ENCODE data around the gene DAPP1.
"Not testable (repeated sequence)": the region's sequence is repeated elsewhere in the genome, so short reads cannot be mapped to it uniquely, and the experiment has no call there.

The DAPP1 gene

GRCh38 chr4:99816545-99817308 is at the start of gene DAPP1:
TSS of gene DAPP1 (plus strand) at chr4:99816827. CDS start at chr4:99816914, 87 bp downstream.
- peak; percentile 59 for DNase-seq (ENCODE audit: low spot score)

- not testable (repeated sequence) for DNase-seq (ENCODE audit: low spot score)
Measured at GRCh38 chr4:99770842-99771241, 45.8 kb upstream of the DAPP1 start.

GRCh38 chr4:99783940-99784339 is 32.7 kb upstream of the DAPP1 start:
- DNase-seq (ENCODE audit: low spot score) = no peak

- DNase-seq (ENCODE audit: low spot score) = no peak
Measured at GRCh38 chr4:99784842-99785241, 31.8 kb upstream of the DAPP1 start.

GRCh38 chr4:99790796-99791617 is 25.6 kb upstream of the DAPP1 start:
- no peak for DNase-seq (ENCODE audit: low spot score)

GRCh38 chr4:99800332-99801004 is 16.2 kb upstream of the DAPP1 start:
- DNase-seq (ENCODE audit: low spot score) = no peak

GRCh38 chr4:99801005-99801699 is 15.5 kb upstream of the DAPP1 start:
- no peak for DNase-seq (ENCODE audit: low spot score)

- DNase-seq (ENCODE audit: low spot score) = no peak
Measured at GRCh38 chr4:99803566-99804101, 13.0 kb upstream of the DAPP1 start.

GRCh38 chr4:99806545-99806944 is 10.1 kb upstream of the DAPP1 start:
- no peak for DNase-seq (ENCODE audit: low spot score)

- no peak for DNase-seq (ENCODE audit: low spot score)
Measured at GRCh38 chr4:99807666-99808065, 9.0 kb upstream of the DAPP1 start.

GRCh38 chr4:99808260-99808857 is 8.3 kb upstream of the DAPP1 start:
- DNase-seq (ENCODE audit: low spot score) = no peak

- DNase-seq (ENCODE audit: low spot score) = no peak
Measured at GRCh38 chr4:99809326-99809725, 7.3 kb upstream of the DAPP1 start.

- DNase-seq (ENCODE audit: low spot score) = no peak
Measured at GRCh38 chr4:99810536-99810935, 6.1 kb upstream of the DAPP1 start.

GRCh38 chr4:99811117-99811516 is 5.5 kb upstream of the DAPP1 start:
- no peak for DNase-seq (ENCODE audit: low spot score)

- peak; percentile 19 for DNase-seq (ENCODE audit: low spot score)
Measured at GRCh38 chr4:99811850-99812249, 4.8 kb upstream of the DAPP1 start.

- DNase-seq (ENCODE audit: low spot score) = no peak
Measured at GRCh38 chr4:99815597-99816011, 1.0 kb upstream of the DAPP1 start.

GRCh38 chr4:99817309-99817890 is 773 bp downstream of the DAPP1 start:
- DNase-seq (ENCODE audit: low spot score) = peak; percentile 30

GRCh38 chr4:99818661-99819060 is 2.0 kb downstream of the DAPP1 start:
- DNase-seq (ENCODE audit: low spot score) = no peak

- DNase-seq (ENCODE audit: low spot score) = peak; percentile 23
Measured at GRCh38 chr4:99821918-99822503, 5.4 kb downstream of the DAPP1 start.

- no peak for DNase-seq (ENCODE audit: low spot score)
Measured at GRCh38 chr4:99822734-99823133, 6.1 kb downstream of the DAPP1 start.

Data from pons (tissue), 1 donor.